CD14-positive monocyte (primary cell): ENCODE measurements around the gene NOTCH4. TPM values are rescaled to one million over a fixed set of nuclear protein-coding genes. Genes with fewer than 3 reads are reported as not detected.

Experiments used
- DNase-seq, 3 donors: peaks; one replicate each; pipeline ENCODE4 v3.0.0-alpha.2; 2011 to 2022
- H2AFZ ChIP-seq: 2 replicates; pipeline ENCODE4 v1.6.0; 2012; ENCODE audit warnings: mild to moderate bottlenecking, low read depth, low read length, inconsistent platforms; ENCODE audit not compliant: insufficient read depth, poor library complexity, severe bottlenecking
- H3K27ac ChIP-seq, 2 donors: 1 replicate in 1 of 2; 2 replicates in 1 of 2; pipeline ENCODE4 v1.5.1; 2012 to 2013; ENCODE audit warnings: low read length in 2 of 2, control low read depth in 1 of 2, inconsistent platforms in 1 of 2, low read depth in 1 of 2, mild to moderate bottlenecking in 1 of 2
- H3K27me3 ChIP-seq, 2 donors: one replicate each; pipeline versions ENCODE4 v1.6.0 to v1.6.1; 2011 to 2013; ENCODE audit warnings: low read length in 2 of 2; ENCODE audit not compliant: control insufficient read depth in 2 of 2, insufficient read depth in 2 of 2
- H3K36me3 ChIP-seq, 2 donors: replicated peaks in 1 of 2; 1 replicate in 1 of 2; 2 replicates in 1 of 2; pipeline versions ENCODE4 v1.5.1 to v1.6.1; 2012 to 2013; ENCODE audit warnings: low read length in 2 of 2, control low read depth in 1 of 2, inconsistent platforms in 1 of 2, mild to moderate bottlenecking in 1 of 2; ENCODE audit not compliant: insufficient read depth in 2 of 2, control insufficient read depth in 1 of 2
- H3K4me1 ChIP-seq, 2 donors: 1 replicate in 1 of 2; 2 replicates in 1 of 2; pipeline versions ENCODE4 v1.5.1 to v1.6.1; 2012 to 2013; ENCODE audit warnings: low read length in 2 of 2, control low read depth in 1 of 2, inconsistent platforms in 1 of 2, mild to moderate bottlenecking in 1 of 2, moderate library complexity in 1 of 2; ENCODE audit not compliant: insufficient read depth in 2 of 2, control insufficient read depth in 1 of 2
- H3K4me2 ChIP-seq: replicated peaks from 2 replicates; pipeline ENCODE3; 2012; ENCODE audit warnings: low read length, moderate library complexity, mild to moderate bottlenecking; ENCODE audit not compliant: poor library complexity, severe bottlenecking; ENCODE audit errors: extremely low read depth
- H3K4me3 ChIP-seq, 3 experiments: fragments of 200-600 bp in 1 of 3; sonication (generic) in 1 of 3; replicated peaks in 1 of 3; 1 replicate in 2 of 3; 2 replicates in 1 of 3; pipeline ENCODE4 v1.5.1; 2011 to 2013; ENCODE audit warnings: low read length in 3 of 3, mild to moderate bottlenecking in 3 of 3, control low read depth in 2 of 3, low read depth in 2 of 3, inconsistent platforms in 1 of 3, moderate library complexity in 1 of 3
- H3K79me2 ChIP-seq: 2 replicates; pipeline ENCODE4 v1.6.0; 2012; ENCODE audit warnings: mild to moderate bottlenecking, control low read depth, inconsistent platforms, low read length, moderate library complexity; ENCODE audit not compliant: insufficient read depth
- H3K9ac ChIP-seq: 2 replicates; pipeline ENCODE4 v1.6.0; 2017; ENCODE audit warnings: low read length, mild to moderate bottlenecking; ENCODE audit not compliant: insufficient read depth, poor library complexity, severe bottlenecking
- H3K9me3 ChIP-seq, 2 donors: replicated peaks in 1 of 2; 1 replicate in 1 of 2; 2 replicates in 1 of 2; pipeline versions ENCODE4 v1.5.1 to v1.6.1; 2012 to 2013; ENCODE audit warnings: low read length in 2 of 2, control low read depth in 1 of 2; ENCODE audit not compliant: control insufficient read depth in 1 of 2, insufficient read depth in 1 of 2
- H4K20me1 ChIP-seq: 2 replicates; pipeline ENCODE4 v1.6.0; 2012; ENCODE audit warnings: mild to moderate bottlenecking, low read length, control low read depth, moderate library complexity; ENCODE audit not compliant: insufficient read depth
- H3K27ac Mint-ChIP-seq, 7 donors: one replicate each; pipeline ENCODE4 v1.8.0; 2020; ENCODE audit warnings: mild to moderate bottlenecking in 7 of 7, mixed read lengths in 7 of 7, moderate library complexity in 6 of 7, inconsistent platforms in 2 of 7
- H3K27me3 Mint-ChIP-seq, 3 donors: one replicate each; pipeline ENCODE4 v1.8.0; 2021 to 2022; ENCODE audit warnings: low read depth in 3 of 3, mild to moderate bottlenecking in 3 of 3, mixed read lengths in 3 of 3, moderate library complexity in 3 of 3, inconsistent platforms in 1 of 3
- H3K36me3 Mint-ChIP-seq, 2 donors: one replicate each; pipeline ENCODE4 v1.8.0; 2020; ENCODE audit warnings: mixed read lengths in 2 of 2, inconsistent platforms in 1 of 2, mild to moderate bottlenecking in 1 of 2
- H3K4me1 Mint-ChIP-seq: one replicate; pipeline ENCODE4 v1.8.0; 2020; ENCODE audit warnings: mild to moderate bottlenecking, mixed read lengths
- H3K4me3 Mint-ChIP-seq, 2 donors: one replicate each; pipeline ENCODE4 v1.8.0; 2020; ENCODE audit warnings: mild to moderate bottlenecking in 2 of 2, mixed read lengths in 2 of 2, moderate library complexity in 1 of 2
- H3K9me3 Mint-ChIP-seq, 7 donors: one replicate each; pipeline ENCODE4 v1.8.0; 2020 to 2022; ENCODE audit warnings: mixed read lengths in 7 of 7, mild to moderate bottlenecking in 6 of 7, moderate library complexity in 6 of 7, inconsistent platforms in 2 of 7
- WGBS: methylation state at CpG from one replicate; pipeline ENCODE4 v1.1.5; 2013; ENCODE audit warnings: missing lambda C conversion rate; ENCODE audit not compliant: insufficient coverage; 5-methylcytosine and 5-hydroxymethylcytosine counted together
- intact Hi-C, 2 donors: fragments of 100-400 bp; cut with micrococcal nuclease; formaldehyde crosslinking; loops; one replicate each; pipeline versions ENCODE4 v1.15.0 to v1.15.1; 2023
- polyA plus RNA-seq, 3 donors: library from polyadenylated mRNA; depleted of rRNA in 1 of 3; unstranded in 2 of 3; stranded (reverse) in 1 of 3; fragments of 300-500 nt in 2 of 3; fragments of >200 nt in 1 of 3; fragmentation: Illumina TruSeq in 2 of 3; gene quantifications; 1 replicate in 2 of 3; 2 replicates in 1 of 3; pipeline ENCODE4 v1.2.3, GENCODE V29; 2012 to 2021
- TF ChIP-seq, protein P1 (sequence below): fragments of 200-600 bp; IDR thresholded peaks from one replicate; pipeline ENCODE4 v1.8.0; 2022; ENCODE audit warnings: antibody characterized with exemption, mild to moderate bottlenecking

Gene NOTCH4
- polyA plus RNA-seq, 3 donors: 5.2 to 8.1 (median 6.1) TPM

DNA sequence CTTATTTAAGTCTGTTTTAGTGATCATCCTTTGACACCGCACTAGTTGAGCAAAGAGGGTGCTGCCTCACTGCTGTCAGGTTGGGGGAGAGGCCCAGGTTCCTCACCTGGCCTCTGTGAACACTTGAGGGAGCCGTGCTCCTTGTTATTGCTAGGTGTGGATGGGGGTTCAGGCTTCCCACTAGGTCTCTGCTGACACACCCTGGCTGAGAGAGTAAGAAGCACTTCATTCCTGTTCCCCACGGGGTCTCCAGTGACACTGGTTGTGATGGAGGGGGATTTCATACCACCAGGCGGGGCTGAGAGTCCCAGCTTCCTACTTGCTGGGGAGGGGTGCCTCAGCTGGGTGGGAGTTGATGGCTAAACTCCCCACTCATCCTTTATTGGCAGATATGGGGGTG lies 11.1 kb upstream of the NOTCH4 start:
- no CpG with 5 or more reads among the region's 4 CpGs for whole genome bisulfite sequencing
- H3K4me2 ChIP-seq: no peak overlapping the region
- intact Hi-C loops: no loop called here

DNA sequence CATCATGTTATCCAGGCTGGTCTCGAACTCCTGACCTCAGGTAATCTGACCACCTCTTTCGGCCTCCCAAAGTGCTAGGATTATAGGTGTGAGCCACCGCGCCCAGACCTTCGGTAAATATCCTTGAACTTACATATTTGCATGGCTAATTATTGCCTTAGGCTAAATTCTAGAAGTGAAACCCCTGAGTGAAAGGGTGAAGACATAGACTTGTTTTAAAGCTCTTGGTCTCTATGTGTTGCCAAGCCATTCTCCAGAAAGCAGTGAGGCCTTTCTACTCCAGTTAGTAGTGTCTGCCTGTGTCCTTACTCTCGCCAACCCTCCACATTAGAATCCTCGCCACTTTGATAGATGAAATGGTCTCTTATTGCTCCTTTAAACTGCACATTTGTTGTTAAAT lies 2.6 kb upstream of the NOTCH4 start:
- H3K79me2 ChIP-seq: no peaks in the 10 kb centered on the region
- no peak overlapping the region for H3K4me3 ChIP-seq
- H3K4me2 ChIP-seq: no peak overlapping the region
- Mint-ChIP-seq H3K27ac (no peak overlapping the region), H3K4me1 (peaks cover 15% of the 10 kb centered on the region), H3K4me3 (no peak overlapping the region), H3K9me3 (no peaks in the 10 kb centered on the region), H3K36me3 (no peaks in the 10 kb centered on the region), H3K27me3 (peaks cover 0 to 2% (median 0%) of the 10 kb centered on the region in 3 donors)
- H3K4me1 ChIP-seq: peaks cover 7 to 10% of the 10 kb centered on the region in 2 donors
- 100% methylated on average over 2 of the region's 7 CpGs for WGBS
- TF ChIP-seq, protein P1, sequence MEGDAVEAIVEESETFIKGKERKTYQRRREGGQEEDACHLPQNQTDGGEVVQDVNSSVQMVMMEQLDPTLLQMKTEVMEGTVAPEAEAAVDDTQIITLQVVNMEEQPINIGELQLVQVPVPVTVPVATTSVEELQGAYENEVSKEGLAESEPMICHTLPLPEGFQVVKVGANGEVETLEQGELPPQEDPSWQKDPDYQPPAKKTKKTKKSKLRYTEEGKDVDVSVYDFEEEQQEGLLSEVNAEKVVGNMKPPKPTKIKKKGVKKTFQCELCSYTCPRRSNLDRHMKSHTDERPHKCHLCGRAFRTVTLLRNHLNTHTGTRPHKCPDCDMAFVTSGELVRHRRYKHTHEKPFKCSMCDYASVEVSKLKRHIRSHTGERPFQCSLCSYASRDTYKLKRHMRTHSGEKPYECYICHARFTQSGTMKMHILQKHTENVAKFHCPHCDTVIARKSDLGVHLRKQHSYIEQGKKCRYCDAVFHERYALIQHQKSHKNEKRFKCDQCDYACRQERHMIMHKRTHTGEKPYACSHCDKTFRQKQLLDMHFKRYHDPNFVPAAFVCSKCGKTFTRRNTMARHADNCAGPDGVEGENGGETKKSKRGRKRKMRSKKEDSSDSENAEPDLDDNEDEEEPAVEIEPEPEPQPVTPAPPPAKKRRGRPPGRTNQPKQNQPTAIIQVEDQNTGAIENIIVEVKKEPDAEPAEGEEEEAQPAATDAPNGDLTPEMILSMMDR: no peak
- no peak for DNase-seq
- H2AFZ ChIP-seq: no peak overlapping the region
- intact Hi-C loops: no loop called here
- H4K20me1 ChIP-seq: no peaks in the 10 kb centered on the region
- H3K36me3 ChIP-seq: no peaks in the 10 kb centered on the region
- H3K27me3 ChIP-seq: no peaks in the 10 kb centered on the region
- H3K9me3 ChIP-seq: no peaks in the 10 kb centered on the region
- H3K9ac ChIP-seq: no peak overlapping the region
- no peak overlapping the region for H3K27ac ChIP-seq

More for the DNA sequence above, 11.1 kb upstream of the NOTCH4 start:
- Histone ChIP-seq H3K9ac (no peak overlapping the region), H3K4me3 (no peak overlapping the region), H2AFZ (no peak overlapping the region), H3K27ac (no peak overlapping the region), H3K4me1 (no peaks in the 10 kb centered on the region), H3K79me2 (no peaks in the 10 kb centered on the region), H3K9me3 (no peaks in the 10 kb centered on the region), H3K36me3 (no peaks in the 10 kb centered on the region), H4K20me1 (no peaks in the 10 kb centered on the region), H3K27me3 (no peaks in the 10 kb centered on the region)
- H3K9me3 Mint-ChIP-seq: no peaks in the 10 kb centered on the region
- H3K27me3 Mint-ChIP-seq: peaks cover 4 to 11% (median 6%) of the 10 kb centered on the region in 3 donors
- H3K27ac Mint-ChIP-seq: no peak overlapping the region
- DNase-seq: no peak
- TF ChIP-seq, protein P1: no peak
- H3K36me3 Mint-ChIP-seq: no peaks in the 10 kb centered on the region
- H3K4me1 Mint-ChIP-seq: no peaks in the 10 kb centered on the region
- H3K4me3 Mint-ChIP-seq: no peak overlapping the region
